HG03378 (cell line): ENCODE results near the gene EPHA10.

Experiments used
- ATAC-seq: cut with Tn5 transposase; IDR thresholded peaks from one replicate; pipeline ENCODE4 v1.9.1; 2021; ENCODE audit warnings: mild to moderate bottlenecking, moderate library complexity; ENCODE audit not compliant: unreplicated experiment

EPHA10 gene

GRCh38 chr1:37734629-37735591 is 30.0 kb downstream of the EPHA10 start:
- ATAC-seq = no peak

GRCh38 chr1:37732111-37732780 is 32.7 kb downstream of the EPHA10 start:
- ATAC-seq = no peak

- ATAC-seq = no peak
Observed at GRCh38 chr1:37731312-37732019, 33.5 kb downstream of the EPHA10 start.

GRCh38 chr1:37730376-37730775 is 34.5 kb downstream of the EPHA10 start:
- ATAC-seq = no peak

- ATAC-seq = no peak
Observed at GRCh38 chr1:37728416-37728815, 36.5 kb downstream of the EPHA10 start.

- ATAC-seq = no peak
Observed at GRCh38 chr1:37726751-37727585, 38.0 kb downstream of the EPHA10 start.

- no peak for ATAC-seq
Observed at GRCh38 chr1:37725851-37726613, 38.9 kb downstream of the EPHA10 start.

- no peak for ATAC-seq
Observed at GRCh38 chr1:37724575-37724974, 40.3 kb downstream of the EPHA10 start.

GRCh38 chr1:37723390-37724078 is 41.4 kb downstream of the EPHA10 start:
- ATAC-seq = no peak

- no peak for ATAC-seq
Observed at GRCh38 chr1:37723072-37723389, 41.9 kb downstream of the EPHA10 start.

- ATAC-seq = no peak
Observed at GRCh38 chr1:37722181-37723071, 42.5 kb downstream of the EPHA10 start.

- no peak for ATAC-seq
Observed at GRCh38 chr1:37721565-37721964, 43.4 kb downstream of the EPHA10 start.

GRCh38 chr1:37720231-37721130 is 44.4 kb downstream of the EPHA10 start:
- no peak for ATAC-seq

GRCh38 chr1:37719572-37720195 is 45.2 kb downstream of the EPHA10 start:
- ATAC-seq = no peak

- no peak for ATAC-seq
Observed at GRCh38 chr1:37718901-37719571, 45.9 kb downstream of the EPHA10 start.

- no peak for ATAC-seq
Observed at GRCh38 chr1:37718181-37718900, 46.6 kb downstream of the EPHA10 start.
